GM13977 (cell line): ENCODE results near the gene CTSA.

Experiments
- DNase-seq: peaks from one replicate; pipeline ENCODE4 v3.0.0; 2012; ENCODE audit warnings: low spot score
- in situ Hi-C: fragments of 300-500 bp; cut with MboI; formaldehyde crosslinking; loops from one replicate; pipeline ENCODE4 v1.12.0; 2022; ENCODE audit warnings: low sequenced_read_pairs, low pct_unique_long_range_greater_than_20kb, mixed read lengths, inconsistent platforms; ENCODE audit not compliant: unreplicated experiment
- TF ChIP-seq, protein P1 (sequence below): IDR thresholded peaks from 2 replicates; pipeline ENCODE4 v1.5.1; 2012; ENCODE audit warnings: mild to moderate bottlenecking, control low read depth; ENCODE audit not compliant: insufficient read depth; ENCODE audit errors: extremely low read depth, missing control alignments

The CTSA gene

DNA sequence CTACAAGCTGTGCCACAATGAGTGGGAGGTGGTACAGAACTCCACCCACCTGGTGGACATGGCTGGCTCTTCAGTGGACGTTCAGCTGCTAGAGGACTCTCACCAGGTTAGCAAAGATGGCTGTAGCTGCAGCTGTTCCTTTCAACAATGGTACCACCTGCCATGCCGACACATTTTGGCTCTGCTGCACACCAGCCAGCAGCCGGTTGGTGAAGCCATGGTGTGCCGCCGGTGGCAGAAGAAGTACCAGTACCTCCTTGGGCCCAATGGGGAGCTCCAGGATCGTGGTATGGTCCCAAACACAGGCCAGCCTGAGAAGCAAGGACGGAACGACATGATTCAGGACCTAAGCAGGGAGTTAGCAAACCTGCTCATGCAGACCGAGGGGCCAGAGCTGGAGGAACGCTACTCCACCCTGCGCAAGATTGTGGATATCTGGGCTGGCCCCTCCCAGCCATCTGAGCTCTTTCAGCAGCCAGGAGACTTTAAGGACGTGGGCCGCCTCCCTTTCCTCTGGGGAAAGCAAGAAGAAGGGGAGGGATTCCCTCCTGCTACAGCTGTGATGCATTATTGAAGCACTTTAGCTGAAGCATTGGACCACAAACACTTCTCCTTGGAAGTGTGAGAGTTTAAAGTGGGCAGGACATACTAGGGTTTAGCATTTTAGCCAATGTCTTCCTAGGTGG, 12.9 kb upstream of the CTSA start:
- DNase-seq = no peak
- in situ Hi-C loops = no loop called here
- TF ChIP-seq, protein P1, sequence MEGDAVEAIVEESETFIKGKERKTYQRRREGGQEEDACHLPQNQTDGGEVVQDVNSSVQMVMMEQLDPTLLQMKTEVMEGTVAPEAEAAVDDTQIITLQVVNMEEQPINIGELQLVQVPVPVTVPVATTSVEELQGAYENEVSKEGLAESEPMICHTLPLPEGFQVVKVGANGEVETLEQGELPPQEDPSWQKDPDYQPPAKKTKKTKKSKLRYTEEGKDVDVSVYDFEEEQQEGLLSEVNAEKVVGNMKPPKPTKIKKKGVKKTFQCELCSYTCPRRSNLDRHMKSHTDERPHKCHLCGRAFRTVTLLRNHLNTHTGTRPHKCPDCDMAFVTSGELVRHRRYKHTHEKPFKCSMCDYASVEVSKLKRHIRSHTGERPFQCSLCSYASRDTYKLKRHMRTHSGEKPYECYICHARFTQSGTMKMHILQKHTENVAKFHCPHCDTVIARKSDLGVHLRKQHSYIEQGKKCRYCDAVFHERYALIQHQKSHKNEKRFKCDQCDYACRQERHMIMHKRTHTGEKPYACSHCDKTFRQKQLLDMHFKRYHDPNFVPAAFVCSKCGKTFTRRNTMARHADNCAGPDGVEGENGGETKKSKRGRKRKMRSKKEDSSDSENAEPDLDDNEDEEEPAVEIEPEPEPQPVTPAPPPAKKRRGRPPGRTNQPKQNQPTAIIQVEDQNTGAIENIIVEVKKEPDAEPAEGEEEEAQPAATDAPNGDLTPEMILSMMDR = no peak

DNA sequence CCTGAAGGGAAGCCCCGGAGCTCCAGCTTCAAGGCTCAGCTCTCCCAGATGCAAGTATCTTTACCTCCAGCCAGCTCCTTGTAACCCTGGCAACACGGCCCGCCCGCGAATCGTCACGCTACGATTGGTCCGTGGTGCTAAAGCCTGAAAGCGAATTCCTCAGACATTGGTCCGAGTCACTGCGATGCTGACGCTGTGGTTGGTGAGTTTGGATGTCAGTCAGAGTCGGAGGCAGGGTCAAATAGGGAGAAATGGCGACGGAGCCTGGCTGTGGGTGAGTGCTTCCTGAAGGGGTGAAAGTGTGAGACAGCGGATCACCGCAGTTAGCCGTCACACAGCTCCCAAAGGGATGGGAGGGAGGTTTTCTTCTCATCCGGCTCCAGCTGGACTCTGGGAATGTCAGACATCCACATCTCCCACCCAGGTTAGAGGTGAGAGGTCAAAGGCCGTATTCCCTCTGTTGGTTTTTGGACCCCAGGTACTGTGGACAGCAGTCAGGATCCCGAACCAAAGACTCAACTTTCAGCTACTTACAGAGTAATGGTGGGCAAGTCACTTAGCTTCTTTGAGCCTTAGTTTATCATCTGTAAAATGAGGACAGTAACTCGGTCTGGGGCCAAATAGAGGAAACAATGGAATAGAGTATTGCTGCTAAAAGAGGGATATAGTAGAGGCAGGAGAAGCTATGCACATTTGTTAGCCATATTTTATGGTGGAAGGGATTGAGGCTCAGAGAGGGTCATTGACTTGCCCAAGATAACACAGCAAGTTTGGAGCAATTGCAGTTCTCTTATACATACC, 9.9 kb upstream of the CTSA start, which contains the start of gene ZSWIM1:
Gene ZSWIM1, plus strand, starts transcription at position 240 of the 801 bp plus-strand sequence. CDS start 1,366 bp downstream, outside the sequence.
- in situ Hi-C loops = no loop called here
- peak; percentile 98 for DNase-seq
- TF ChIP-seq, protein P1 = no peak

DNA sequence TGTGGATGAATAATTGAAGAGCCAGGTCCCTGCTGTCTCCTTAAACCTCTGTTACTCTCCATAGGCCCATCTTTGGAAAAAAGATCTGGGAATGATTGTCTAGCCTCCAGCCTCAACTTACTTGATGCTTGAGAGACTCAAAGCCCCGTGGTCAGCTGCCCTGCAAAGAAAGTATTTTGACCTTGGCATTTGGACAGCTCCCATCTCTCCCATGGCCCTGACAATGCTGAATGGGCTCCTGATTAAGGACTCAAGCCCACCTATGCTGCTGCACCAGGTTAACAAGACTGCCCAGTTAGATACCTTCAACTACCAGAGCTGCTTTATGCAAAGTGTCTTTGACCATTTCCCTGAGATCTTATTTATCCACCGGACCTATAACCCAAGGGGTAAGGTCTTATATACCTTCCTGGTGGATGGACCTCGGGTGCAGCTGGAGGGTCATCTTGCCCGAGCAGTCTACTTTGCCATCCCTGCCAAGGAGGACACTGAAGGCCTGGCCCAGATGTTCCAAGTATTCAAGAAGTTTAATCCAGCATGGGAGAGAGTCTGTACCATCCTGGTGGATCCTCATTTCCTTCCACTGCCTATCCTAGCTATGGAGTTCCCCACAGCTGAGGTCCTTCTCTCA, 8.6 kb upstream of the CTSA start:
- in situ Hi-C loops = no loop called here
- DNase-seq = no peak
- TF ChIP-seq, protein P1 = no peak

DNA sequence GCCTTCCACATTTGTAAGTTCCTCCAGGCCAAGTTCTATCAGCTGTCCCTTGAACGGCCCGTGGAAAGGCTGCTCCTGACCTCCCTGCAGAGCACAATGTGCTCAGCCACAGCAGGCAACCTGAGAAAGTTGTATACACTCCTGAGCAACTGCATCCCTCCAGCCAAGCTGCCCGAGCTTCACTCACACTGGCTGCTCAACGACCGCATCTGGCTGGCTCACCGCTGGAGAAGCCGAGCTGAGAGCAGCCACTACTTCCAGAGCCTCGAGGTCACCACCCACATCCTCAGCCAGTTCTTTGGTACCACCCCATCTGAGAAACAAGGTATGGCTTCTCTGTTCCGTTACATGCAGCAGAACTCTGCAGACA, 8.1 kb upstream of the CTSA start:
- in situ Hi-C loops = no loop called here
- DNase-seq = no peak
- TF ChIP-seq, protein P1 = no peak

DNA sequence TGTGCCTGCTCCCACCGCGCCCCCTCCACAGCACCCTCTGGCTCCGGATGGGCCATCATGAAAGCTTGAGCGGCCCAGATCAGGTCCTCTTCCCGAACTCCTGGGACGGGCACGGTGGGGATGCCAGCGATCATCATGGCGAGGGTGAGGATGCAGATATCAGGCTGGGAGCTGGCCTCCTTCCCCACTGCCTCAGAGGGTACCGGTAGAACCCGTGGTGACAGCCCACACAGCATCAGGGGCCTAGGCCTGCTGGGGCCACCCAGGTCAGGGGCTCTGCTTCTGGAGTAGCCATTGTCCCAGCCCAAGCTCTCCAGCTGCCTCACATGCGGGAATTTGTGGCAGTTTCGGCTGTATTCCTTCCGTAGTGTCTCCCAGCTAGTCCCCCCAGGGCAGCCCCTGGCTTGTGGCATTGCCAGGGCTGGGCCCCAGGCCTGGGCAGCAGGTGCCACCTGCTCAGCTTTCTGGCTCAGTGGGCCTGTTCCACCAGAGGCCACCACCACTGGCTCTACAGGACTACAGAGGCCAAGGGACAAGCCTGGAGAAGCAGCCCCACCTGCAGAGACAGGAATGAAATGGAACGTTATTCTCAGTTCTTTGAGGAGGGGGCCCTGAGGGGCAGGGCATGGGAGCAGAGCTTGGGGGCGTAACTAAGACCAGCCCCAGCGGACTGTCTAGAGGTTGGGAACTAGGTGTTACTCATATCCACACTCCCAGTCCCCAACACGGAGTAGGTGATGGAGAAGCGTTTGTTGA, 4.4 kb upstream of the CTSA start:
- no peak for DNase-seq
- TF ChIP-seq, protein P1 = no peak
- in situ Hi-C loops = no loop called here

DNA sequence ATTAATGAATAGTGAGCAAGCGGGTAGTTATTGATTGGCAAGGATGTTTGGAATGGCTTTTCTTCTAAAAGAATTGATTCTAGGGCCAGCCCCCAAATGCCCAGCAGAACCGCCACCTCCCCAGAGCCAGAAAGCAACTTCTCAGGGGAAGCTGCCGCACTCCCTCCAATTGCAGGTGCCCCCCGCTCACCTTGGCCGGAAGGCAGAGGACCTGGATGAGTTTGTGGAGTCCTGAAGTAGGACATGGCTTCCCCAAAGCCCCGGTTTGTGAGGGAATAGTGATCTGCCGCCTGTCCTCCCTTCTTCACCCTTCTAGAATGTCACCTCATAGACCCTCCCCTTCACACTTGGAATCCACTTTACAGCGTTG, 3.8 kb upstream of the CTSA start, which contains the start of gene SPATA25:
Gene SPATA25, minus strand, starts transcription at position 277 of the 370 bp plus-strand sequence. Its CDS starts 32 bp downstream, at position 245.
- TF ChIP-seq, protein P1 = no peak
- in situ Hi-C loops = no loop called here
- DNase-seq = no peak
